Stimulated activated CD4-positive, alpha-beta T cell treated with anti-CD3 and anti-CD28 coated beads, Interleukin-2, amount 100 ng/mL, for 24 hours (primary cell): ENCODE data around the gene RIMBP2.
"Not testable (repeated sequence)": the region's sequence is repeated elsewhere in the genome, so short reads cannot be mapped to it uniquely, and the experiment has no call there.

Experiments used
- DNase-seq, 2 donors: peaks; one replicate each; pipeline ENCODE4 v3.0.0-alpha.2; 2020

The RIMBP2 gene

DNA sequence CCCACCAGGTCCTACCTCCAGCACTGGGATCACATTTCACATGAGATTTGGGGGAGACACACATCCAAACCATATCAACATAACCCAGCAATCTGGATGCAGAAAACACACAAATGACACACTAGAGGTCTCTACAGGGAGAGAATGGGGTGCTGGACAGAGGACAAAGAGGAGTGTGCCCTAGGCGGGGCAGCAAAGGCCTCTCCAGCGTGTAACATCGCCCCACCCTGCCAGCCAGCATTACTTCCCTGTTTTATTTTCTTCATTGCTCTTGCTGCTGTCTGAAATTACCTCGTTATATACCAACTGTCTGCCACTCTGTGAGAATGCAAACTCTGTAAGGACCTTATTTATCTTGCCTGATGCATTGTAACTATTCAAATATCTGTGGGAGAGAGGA, 61.1 kb downstream of the RIMBP2 start:
- DNase-seq = no peak

DNA sequence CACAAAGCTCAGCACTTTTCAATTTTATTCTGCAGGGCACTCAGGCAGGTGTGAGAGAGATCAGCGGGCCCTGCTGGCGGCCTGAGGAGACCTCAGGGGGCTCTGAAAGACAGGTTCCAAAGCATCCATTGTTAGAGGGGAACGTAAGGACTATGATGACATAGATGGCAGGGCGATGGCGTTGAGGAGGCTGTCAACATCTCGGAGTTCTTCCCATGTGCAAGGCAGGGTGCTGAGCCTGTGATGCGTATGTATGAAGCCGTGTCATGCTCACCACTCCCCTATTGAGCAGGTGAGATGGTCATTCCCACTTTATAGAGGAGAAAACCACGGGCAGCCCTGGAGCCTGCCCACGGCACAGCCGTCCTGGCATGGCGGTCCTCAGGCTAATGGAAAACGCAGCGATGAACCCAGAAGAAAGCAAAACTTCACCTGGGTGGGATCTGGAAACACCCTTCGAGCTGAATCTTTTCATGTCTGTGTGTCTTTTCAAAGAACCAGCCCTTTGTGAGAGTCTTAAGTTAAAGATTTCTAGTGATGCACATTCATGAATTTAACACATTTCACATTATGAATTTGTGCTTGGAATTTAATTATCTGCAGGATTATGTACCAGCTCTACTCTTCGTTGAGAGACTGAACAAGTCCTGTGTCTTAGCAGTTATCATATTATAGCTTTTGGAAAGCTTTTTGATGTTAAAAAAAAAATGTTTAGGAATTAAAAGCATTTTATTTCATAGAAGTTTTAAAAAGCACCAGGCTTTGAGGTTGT, 64.7 kb downstream of the RIMBP2 start:
- DNase-seq = no peak

DNA sequence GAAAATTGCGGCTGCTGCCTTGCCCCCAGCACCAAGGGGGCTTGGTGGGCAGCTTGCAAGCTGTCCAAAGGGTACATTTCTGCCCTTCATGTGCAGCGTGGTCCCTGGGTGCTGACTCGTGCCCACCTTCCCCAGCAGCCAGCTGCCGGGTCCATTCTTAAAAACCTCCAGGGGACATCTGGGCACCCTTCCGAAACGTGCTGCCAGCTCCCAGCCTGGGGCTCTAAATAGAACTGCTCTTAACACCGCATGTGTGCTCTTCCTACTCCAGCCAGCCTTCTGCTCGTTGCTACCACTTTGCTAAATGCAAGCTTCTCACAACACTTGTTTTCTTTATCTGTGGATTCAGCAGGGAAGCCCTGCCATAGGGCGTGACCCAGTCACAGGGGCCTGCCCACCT, 66.0 kb downstream of the RIMBP2 start:
- DNase-seq = no peak

DNA sequence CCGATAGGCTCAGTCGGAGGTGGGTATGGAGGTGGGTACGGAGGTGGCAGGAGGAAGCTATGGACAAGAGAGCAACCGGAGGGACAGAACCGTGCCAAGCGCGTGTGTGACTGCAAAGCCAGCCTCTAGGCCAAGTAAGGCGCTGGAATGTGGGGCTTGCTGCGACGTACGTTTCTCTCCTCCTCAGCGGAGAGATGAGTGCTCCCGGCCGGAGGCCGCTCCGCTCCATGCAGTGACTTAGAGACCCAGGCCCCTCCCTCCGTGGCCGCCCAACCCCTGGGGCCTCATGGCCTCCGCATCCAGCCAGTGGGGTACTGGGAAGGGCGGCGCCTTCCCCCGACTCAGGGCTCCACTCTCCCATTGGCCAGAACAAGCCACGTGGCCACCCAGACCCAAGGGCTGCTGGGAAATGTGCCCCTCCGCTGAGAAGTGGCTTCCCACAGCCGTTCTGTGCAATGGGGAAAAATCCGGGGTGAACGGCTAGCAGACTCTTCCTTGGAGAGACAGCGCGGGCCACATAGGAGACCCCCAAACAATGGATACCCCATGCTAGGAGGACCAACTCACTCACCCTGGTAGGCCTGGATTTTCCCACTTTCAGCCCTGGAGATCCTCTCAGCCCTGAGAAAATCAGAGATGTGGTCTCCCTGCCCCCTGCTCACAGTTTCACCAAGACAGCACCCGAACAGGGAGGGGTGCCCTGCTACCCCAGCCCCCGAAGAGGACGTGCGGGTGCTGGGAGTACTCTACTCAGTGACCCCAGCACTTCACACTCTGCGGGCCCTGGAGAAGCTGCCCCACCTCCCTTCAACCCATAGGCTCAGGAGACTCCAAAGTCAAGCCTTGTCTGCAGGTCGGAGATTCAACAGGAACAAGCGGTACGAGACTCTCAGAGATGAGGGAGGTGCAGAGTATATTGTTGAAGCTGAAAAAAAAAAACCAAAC, 66.7 kb downstream of the RIMBP2 start:
- DNase-seq = no peak

DNA sequence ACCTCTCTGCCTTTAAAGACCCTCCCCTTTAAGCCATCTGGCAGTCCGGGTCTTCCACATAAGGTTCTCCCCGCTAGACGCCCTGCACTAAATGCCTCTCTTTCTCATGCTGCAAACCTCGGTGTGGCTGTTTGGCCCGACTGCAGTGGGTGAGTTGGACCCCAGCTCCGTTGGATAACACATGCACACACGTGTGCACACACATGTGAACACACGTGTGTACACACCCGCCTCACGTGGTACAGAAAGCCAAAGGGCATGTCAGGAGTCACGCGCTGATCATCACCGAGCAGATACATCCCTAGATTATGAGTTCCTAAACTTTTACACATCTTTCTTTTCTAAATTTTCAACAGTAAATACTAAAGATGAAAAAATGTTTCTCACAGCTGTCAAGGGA, 68.3 kb downstream of the RIMBP2 start:
- no peak for DNase-seq

DNA sequence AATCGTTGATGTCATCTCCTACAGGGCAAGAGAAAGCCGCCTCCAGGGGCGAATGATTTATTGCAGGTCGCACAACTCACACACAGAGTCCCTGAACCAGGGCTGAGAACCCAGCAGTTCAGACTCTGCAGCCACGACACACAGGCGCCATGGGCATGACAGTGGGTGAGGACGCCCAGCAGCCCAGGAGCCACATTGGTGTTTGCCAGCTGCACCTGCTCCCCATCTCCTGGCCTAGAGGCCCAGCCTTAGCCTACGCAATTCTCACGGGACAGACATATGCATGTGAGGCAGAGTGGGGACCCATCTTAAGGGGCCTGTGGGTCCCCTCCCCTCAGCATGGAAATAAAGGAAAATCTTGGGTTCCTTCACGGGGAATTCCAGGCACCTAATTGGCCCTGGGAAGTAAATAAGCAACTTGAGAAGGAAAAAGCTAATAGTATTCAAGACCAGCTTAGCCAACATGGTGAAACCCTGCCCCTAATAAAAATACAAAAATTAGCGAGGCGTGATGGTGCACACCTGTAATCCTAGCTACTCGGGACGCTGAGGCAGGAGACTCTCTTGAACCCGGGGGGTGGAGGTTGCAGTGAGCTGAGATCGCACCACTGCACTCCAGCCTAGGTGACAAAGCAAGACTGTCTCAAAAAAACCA, 69.3 kb downstream of the RIMBP2 start:
- no peak for DNase-seq

DNA sequence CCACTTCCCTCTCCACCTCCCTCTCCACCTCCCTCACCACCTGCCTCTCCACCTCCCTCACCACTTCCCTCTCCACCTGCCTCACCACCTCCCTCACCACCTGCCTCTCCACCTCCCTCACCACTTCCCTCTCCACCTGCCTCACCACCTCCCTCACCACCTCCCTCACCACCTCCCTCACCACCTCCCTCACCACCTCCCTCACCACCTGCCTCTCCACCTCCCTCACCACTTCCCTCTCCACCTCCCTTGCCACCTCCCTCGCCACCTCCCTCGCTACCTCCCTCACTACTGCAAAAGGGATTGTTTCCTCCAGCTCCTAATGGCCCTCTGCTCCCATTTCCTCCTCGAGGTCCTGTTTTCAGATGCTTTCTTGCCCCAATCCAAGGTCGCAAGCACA, 69.9 kb downstream of the RIMBP2 start:
- not testable (repeated sequence) for DNase-seq

DNA sequence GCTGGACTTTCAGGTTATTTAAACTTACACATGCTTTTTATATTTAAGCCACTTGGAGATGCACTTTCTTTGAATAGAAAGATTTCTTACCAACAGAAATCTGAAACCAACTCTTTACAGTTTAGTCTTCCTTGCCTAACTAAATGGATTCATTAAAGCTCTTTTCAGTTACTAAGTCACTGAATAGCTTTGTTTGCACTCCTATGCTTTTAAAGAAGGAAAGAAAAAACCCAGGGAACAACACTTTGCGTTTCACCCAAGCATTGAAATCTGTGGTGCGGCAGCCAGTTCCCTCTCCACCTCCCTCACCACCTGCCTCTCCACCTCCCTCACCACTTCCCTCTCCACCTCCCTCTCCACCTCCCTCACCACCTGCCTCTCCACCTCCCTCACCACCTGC, 70.3 kb downstream of the RIMBP2 start:
- no peak for DNase-seq

DNA sequence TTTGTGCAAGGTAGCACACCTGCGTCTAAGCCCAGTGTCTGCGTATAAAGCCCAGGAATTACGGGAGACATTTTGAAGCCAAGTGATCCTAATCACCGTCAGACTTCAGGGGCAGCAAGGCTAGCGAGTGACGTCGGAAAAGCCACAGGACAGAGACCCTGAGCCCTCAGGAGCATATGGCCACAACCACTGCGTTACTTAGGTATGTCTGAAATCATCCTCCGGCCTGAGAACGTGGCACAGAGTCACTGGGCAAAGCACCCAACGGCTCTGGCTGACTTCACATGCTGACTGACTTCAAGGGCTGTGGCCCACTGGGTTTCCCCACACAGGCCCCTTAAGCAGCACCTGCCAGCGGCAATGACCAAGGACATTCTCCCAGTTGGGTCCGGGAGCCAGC, 71.5 kb downstream of the RIMBP2 start:
- no peak for DNase-seq

DNA sequence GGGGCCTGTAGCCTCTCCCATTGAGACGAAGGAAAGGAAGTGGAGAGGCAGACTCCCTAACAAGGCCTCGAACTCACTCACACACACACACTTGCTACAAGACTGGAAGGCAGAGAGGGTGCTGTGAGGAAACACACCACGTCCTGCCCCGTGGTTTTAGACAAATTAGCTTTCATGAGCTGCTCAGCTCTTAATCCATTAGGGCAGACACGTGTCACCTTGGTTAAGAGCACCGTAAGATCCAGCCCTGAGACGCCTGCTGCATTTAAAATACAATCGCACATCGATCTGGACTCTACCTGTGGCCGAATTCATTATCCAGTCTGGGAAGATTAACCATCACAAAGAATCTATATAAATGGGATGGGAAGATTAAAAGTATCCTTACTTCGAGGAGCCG, 72.0 kb downstream of the RIMBP2 start:
- DNase-seq = no peak

DNA sequence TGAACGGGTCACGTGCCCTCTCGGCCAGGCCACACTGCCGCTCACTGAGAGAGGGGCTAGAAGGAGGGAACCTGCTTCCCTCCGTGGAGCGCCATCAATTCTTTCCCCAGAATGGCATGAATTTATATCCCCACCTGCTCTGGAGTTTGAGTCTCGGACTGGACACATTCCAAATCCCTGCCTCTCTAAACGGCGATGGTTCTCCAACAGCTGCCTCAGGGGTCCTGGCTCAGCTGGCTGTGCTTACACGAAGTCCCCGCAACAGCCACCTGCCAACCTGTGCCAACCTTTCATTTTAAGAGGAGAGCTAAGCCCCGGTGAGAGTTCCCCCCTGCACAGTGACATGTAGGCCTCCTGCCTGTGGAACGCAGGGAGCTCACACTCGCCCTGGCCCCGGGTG, 73.2 kb downstream of the RIMBP2 start:
- no peak for DNase-seq

DNA sequence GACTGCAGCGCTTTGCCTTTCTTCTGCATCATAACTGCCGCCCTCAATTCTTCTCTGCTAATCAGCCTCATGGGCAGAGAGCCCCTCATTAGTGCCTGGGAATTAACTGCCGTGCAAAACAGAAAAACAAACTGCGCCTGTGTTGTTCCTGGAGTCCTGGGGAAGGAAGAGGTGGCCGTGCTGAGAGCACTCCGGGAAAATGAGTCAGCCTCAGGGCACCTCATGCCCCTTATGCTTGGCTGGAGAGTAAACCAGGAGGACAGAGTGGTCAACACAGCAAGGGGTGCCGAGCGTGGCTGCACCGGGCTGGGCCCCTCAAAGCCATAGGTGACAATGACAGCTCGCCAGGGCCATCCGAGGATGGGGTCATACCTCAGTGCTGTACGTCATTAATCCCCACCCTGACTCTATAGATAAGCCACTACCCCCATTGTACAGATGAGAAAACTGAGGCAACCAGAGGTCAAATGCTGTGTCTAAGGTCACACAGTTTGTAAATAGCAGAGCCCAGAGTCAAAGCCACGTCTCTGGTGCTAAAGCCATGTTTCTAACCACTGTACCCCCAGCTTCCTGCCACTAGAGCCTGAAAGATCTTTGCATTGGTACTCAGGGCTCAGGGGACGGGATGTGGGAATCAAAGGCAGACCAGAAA, 74.4 kb downstream of the RIMBP2 start:
- DNase-seq = no peak

DNA sequence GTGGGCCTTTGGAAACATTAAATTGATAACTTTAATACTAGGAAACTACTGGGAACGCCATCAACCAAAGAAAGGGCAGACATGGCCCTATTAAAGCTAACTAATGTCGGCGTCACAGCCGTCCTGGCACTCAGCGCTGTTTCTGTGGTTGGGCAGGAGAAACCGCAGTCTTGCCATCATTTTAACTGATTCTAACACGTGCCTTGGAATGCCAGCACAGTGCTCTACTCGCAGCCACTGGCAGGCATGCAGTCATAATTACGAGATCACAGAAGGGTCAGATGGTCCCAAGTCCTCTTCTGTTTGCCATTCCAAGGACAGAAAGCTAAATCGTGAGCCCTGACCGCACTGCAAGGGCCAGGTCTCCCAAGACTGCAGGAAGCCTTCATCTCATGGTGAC, 75.2 kb downstream of the RIMBP2 start:
- no peak for DNase-seq

DNA sequence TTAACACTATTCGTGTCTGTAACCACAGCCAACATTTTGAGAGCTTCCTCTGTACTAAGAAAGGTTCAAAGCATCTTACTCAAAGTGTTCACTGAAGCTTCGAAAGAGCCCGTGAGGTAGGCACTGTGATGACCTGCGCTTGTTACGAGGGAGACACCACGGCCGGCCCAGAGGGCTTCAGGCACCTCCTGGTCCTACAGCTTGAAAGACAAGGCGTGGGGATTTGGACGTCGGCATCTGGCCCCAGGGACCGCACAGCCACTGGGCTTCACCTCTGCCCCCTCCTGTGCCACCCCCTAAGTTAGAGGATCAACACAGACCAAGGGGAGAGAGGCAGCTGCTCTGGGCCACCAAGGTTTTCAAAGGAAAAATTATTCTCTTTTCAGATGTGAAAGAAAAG, 75.6 kb downstream of the RIMBP2 start:
- DNase-seq = no peak

DNA sequence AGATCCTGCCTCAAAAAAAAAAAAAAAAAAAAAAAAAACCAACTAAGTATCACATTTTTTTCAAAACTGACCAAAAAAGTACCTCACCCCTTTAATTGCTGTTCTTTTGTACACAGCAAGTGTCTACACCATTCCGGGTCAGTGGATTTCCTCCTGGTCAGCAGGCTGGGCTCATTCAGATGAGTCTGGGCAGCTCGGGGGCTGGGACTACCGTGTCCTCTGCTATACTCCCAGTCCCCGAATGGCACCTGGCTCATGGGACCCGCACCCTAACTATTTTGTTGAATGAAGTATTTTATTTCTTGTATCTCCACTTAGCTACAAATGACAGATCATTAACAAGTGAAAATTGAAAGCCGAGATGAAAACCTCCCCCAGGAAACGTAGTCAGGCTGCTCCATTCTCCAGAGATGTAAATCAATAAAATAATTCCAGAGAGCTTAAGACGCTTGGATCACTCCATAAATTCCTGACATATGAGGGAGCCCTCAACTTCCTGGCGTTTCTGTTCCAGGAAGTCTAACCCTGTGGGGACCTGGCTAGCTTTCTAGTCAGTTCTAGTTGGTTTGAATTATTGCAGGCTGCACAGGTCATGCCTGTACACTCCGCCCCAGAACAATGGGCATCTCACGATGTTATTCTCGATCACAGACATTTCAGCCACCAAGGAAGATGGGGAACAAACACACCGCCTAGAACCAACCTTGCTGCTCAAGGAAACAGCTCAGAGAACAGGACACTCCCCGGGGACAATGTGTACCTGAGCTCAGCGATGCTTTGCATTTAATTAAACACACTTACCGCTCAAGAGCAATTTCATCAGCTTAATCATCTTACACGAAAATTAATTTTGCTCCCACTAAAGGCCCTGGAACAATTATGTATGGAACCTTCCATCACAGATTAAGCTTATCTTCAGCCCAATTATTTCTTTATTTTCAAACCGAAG, 76.3 kb downstream of the RIMBP2 start:
- no peak for DNase-seq

DNA sequence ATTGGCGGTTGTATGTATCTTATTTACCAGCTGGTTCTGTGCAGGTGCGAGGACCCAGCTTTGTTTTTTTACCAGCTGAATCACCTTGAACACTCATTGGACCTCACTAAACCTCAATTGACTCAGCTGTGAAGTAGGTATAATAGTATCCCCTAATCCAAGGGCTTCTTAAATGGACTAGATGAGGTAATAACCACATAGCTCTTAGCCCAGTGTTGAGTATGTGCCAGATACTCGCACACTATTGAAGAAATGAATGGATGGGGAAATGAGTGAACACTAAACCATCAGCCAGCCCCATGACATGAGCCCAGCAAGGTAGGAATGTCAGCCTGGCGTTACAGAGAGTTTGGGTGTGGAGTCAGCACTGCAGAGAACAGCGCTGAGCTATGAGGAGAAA, 79.7 kb downstream of the RIMBP2 start:
- DNase-seq = no peak

DNA sequence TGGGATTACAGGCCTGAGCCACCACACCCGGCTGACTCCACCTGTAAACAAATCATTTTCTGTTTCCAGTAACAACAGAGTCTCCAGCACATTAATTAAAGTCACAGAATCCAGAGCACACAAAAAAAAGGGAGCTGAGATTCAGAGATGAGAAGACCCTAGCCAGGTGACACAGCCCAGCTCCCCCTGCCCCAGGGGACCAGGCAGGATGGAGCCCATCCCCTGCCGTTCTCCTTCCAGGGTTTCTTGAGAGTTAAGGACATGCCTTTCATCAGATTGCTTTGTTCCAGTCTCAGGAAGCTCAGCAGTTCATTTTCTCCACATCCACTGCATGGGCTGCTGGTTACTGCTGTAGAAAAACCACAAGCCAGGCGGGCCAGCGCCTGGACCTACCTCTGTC, 81.2 kb downstream of the RIMBP2 start:
- no peak for DNase-seq

DNA sequence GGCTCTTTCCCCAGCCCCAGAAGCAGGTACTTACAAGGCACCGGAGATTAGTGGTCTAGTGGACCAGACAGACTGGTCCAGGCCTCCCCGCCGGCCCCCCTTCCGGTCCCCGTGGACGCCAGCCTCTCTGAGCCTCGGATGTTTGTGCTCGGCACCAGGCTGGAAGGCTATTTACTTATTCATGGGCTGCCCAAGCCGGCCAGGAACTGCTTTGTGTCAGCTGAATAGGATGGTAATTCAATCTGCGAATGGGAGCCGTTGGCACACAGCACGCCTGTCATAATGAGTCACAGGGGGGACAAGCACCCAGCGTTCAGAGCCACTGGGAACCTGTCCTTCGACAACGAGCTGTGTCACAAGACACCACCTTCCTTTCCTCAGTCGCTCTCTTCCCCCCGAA, 82.3 kb downstream of the RIMBP2 start:
- no peak for DNase-seq

DNA sequence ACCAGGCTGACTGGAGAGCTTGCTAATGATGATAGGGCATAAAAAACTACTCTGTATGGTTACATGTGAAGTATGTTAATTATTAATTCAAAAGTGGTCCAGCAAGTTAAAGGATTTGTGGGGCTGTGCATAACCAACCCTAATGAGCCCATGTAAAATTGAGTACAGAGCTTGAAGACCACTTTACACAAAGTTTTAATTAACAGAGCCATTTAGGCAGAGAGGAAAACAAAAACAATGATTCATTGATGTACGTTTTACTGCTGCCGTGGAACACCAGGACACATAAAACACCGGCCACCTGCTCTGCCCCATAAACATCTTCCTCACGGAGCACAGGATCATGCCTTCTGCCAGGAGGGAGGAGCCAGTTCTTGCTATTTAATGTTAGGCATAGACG, 83.5 kb downstream of the RIMBP2 start:
- DNase-seq = no peak

DNA sequence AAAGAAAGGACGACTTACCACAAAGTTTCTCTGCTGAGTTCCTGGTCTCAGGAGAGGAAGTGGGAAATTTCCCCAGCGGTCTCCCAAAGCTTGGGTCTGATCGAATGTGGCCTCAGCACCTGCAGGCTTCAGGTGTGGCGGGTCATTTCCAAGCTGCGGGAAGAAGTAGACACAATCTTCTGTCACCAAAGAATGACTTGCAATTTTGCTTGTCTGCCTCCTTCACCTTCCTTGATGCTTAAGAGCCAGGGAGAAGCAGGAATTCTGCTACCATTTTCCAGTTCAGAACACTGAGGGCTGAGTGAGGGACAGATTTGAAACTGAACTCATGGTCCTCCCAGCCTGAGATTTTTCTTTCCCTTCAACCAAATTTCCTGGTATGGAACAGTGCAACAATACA, 87.8 kb downstream of the RIMBP2 start:
- DNase-seq = no peak

DNA sequence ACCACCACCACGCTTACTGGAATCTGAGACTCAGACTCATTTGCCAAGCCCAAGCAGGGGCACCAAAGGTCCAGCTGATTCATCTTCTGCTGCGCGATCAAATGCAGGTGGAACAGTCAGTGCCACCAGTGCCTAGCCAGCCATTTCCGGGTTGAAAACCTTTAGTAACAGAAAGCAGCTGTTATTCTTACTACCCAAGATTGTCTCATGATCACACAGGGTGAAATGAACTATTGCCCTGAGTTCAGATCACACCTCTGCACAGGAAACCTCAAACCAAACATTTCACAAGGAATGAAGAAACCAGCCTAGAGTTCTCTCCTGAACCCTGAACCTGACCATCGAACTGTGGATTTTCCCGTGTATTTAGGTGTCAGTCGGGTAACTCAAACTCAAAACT, 88.9 kb downstream of the RIMBP2 start:
- no peak for DNase-seq

DNA sequence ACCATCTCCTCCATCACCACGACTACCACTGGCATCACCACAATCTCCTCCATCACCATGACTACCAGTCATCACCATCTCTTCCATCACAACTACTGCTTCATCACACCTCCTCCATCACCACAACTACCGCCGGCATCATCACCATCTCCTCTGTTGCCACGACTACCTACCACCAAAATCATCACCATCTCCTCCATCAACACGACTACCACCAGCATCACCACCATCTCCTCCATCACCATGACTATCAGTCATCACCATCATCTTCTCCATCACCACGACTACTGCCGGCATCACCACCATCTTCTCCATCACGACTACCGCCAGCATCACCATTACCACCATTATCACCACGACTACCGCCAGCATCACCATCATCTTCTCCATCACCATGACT, 89.5 kb downstream of the RIMBP2 start:
- DNase-seq = no peak
